Measurements from ENCODE around the gene RAB6B. TPM values are rescaled to one million over a fixed set of nuclear protein-coding genes. Genes with fewer than 3 reads are reported as not detected.

The RAB6B gene
- total RNA-seq, 1 donor, result 0.36 TPM

DNA sequence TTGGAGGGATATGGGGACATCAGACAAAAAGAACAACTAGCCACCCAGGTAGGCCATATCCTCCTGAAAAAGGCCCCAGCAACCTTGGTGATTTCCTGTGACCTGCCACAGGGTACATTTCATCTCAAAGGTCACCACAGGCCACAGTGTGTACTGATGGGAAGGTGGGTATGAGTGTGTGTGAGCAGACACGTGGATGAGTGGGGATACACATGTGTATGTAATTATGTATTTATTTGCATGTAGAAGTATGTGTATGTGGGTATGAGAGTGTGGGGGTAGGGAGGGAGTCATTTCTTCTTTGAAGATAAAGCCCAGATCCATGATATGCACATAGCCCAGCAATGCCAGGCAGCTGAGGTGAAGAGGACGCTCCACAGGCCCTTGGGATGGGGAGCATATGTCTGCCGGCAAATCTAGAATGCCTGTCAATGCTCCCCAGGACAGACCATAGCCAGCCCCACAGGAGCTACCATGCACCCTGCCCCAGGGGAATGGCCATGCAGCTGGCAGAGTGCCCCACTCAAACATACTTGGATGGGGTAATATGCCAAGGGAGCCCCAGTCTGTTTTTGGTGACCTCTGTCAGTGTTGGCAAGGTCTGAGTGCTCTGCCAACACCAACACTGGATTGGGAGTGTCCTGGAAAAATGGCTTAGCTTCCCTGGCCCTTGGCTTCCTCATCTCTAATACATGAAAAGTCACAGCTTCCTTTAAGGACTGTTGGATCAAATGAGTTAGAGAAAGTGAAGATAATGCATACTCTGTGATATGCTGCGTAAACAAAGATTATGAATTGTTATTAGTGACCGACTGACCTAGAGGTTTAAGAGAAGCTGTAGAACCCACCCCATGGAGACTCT lies 42.4 kb downstream of the RAB6B start:
- DNase-seq (ENCODE audit: low read depth), result peak; percentile 15
- TF ChIP-seq, protein P1, sequence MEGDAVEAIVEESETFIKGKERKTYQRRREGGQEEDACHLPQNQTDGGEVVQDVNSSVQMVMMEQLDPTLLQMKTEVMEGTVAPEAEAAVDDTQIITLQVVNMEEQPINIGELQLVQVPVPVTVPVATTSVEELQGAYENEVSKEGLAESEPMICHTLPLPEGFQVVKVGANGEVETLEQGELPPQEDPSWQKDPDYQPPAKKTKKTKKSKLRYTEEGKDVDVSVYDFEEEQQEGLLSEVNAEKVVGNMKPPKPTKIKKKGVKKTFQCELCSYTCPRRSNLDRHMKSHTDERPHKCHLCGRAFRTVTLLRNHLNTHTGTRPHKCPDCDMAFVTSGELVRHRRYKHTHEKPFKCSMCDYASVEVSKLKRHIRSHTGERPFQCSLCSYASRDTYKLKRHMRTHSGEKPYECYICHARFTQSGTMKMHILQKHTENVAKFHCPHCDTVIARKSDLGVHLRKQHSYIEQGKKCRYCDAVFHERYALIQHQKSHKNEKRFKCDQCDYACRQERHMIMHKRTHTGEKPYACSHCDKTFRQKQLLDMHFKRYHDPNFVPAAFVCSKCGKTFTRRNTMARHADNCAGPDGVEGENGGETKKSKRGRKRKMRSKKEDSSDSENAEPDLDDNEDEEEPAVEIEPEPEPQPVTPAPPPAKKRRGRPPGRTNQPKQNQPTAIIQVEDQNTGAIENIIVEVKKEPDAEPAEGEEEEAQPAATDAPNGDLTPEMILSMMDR (IDR thresholded peaks at IDR 0.05; ENCODE audit: insufficient read depth, low read length), result no peak
- no peak overlapping the region for H3K4me3 ChIP-seq (ENCODE audit: low read depth, low read length)

DNA sequence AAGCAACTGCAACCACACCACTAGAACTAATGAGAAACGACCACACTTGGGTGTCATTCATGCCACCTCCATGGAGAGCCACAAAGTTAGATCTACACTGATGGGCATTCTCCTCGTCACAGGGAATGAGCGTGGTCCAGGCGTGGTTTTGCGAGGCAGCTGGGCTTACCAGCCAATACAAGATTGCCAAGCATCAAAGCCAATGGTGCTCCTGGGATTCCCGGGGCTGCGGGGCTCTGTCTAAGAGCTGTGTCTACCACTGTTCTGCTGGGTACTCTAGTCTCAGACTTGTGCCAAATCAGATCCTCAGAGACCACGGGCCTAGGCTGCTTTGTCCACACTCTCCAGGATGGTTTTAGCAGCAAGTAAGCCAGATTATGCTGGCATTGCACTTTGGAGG lies 43.8 kb downstream of the RAB6B start:
- H3K4me3 ChIP-seq (ENCODE audit: low read depth, low read length), result no peak overlapping the region
- no peak for DNase-seq (ENCODE audit: low read depth)
- TF ChIP-seq, protein P1 (IDR thresholded peaks at IDR 0.05; ENCODE audit: insufficient read depth, low read length), result no peak

DNA sequence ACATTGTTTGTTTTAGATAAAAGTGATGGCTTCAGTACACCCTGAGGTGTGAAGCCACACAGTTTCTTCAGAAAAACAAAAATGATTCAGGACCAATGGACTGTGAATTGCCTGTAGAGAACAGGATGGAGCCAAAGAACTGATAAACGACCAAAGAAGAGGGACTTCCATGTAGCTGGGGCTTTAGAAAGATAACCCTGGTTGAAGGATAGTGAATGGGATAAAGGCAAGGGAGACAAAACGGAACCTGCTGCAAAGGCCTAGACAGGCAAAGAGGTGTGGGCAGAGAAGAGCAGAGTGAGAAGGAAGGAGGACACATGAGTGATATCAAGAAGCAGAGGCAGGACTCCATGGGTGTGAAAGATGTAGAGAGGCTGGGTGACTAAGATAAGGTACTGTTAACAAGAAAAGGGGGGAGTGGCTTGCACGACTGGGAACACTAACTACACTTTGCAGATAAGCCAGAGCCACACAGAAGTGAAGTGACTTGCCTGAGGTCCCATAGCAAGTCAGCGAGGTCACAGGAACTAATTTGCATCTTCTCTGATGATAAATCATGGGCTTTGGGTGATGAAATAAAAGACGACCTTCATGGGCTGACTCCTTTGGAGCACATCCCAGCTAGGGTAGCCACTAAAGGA lies 44.3 kb downstream of the RAB6B start:
- DNase-seq (ENCODE audit: low read depth), result no peak
- TF ChIP-seq, protein P1 (IDR thresholded peaks at IDR 0.05; ENCODE audit: insufficient read depth, low read length), result no peak
- H3K4me3 ChIP-seq (ENCODE audit: low read depth, low read length), result no peak overlapping the region

DNA sequence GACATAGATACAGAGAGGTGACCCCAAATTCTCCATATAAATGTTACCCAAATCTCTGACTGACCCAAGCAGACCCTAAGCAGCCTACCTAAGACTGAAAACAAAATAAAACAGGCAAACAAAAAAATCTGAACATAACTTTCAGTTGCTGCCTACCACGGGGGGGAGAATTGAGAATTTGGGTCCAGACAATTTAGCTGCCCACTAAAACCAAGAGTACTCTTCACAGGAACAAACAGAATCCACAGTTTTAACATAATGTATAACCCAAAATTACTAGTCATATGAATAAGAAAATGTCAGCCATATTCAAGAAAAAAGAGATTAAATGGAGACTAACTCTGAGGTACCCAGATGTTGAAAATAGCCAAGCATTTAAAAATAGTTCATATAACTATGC lies 45.6 kb downstream of the RAB6B start:
- DNase-seq (ENCODE audit: low read depth), result no peak
- no peak overlapping the region for H3K4me3 ChIP-seq (ENCODE audit: low read depth, low read length)
- TF ChIP-seq, protein P1 (IDR thresholded peaks at IDR 0.05; ENCODE audit: insufficient read depth, low read length), result no peak

GRCh38 chr3:133849346-133849745 lies 46.3 kb downstream of the RAB6B start:
- DNase-seq (ENCODE audit: low read depth), result no peak
- no peak overlapping the region for H3K4me3 ChIP-seq (ENCODE audit: low read depth, low read length)
- TF ChIP-seq, protein P1 (IDR thresholded peaks at IDR 0.05; ENCODE audit: insufficient read depth, low read length), result no peak

- DNase-seq (ENCODE audit: low read depth), result no peak
- TF ChIP-seq, protein P1 (IDR thresholded peaks at IDR 0.05; ENCODE audit: insufficient read depth, low read length), result no peak
- no peak overlapping the region for H3K4me3 ChIP-seq (ENCODE audit: low read depth, low read length)
Measured at GRCh38 chr3:133845127-133845526, 50.6 kb downstream of the RAB6B start.
